Measurements from ENCODE around the gene NENF. TPM values are rescaled to one million over a fixed set of nuclear protein-coding genes. Genes with fewer than 3 reads are reported as not detected.

Gene NENF
- total and polyA plus RNA-seq, 10 of the 15 experiments (the other 5 are each of a cell fraction or from before 2014, with no cell fraction given): 5.1 to 83.4 (median 42.7) TPM

- no peak for TF ChIP-seq CUX1 (IDR thresholded peaks at IDR 0.05; ENCODE audit: insufficient replicate concordance, low read depth, low read length)
- TF ChIP-seq MAX (IDR thresholded peaks at IDR 0.05; ENCODE audit: low read depth, low read length): no peak
- TF ChIP-seq ELK1 (IDR thresholded peaks at IDR 0.05; ENCODE audit: low read depth, low read length): no peak
- no peak for TF ChIP-seq TARDBP (IDR thresholded peaks at IDR 0.05; ENCODE audit: borderline replicate concordance)
- TF ChIP-seq CREM (IDR thresholded peaks at IDR 0.05; ENCODE audit: low read depth): no peak
Measured at GRCh38 chr1:212477014-212477679, 44.4 kb downstream of the NENF start (continued).

Data from GM12878 (cell line).